Transverse colon (tissue), 4 donors: ENCODE measurements around the gene PLEKHG4B.

Source experiments
- POLR2A ChIP-seq: fragments of 450-650 bp; IDR thresholded peaks from one replicate; pipeline ENCODE4 v1.6.1; 2016; ENCODE audit warnings: antibody characterized with exemption, mild to moderate bottlenecking, moderate library complexity
- POLR2AphosphoS5 ChIP-seq, 3 donors: sonication (generic); formaldehyde crosslinking; IDR thresholded peaks; one replicate each; pipeline ENCODE4 v1.6.1; 2016; ENCODE audit warnings: antibody characterized with exemption in 3 of 3
- TF ChIP-seq, protein P1 (sequence below), 5 experiments: fragments of 200-600 bp in 3 of 5; fragments of 450-650 bp in 2 of 5; sonication (generic) in 3 of 5; IDR thresholded peaks; 1 replicate in 2 of 5; 2 replicates in 3 of 5; pipeline ENCODE4 v1.5.1; 2016 to 2017; ENCODE audit warnings: antibody characterized with exemption in 5 of 5, inconsistent platforms in 3 of 5, mild to moderate bottlenecking in 2 of 5, moderate library complexity in 1 of 5

DNA sequence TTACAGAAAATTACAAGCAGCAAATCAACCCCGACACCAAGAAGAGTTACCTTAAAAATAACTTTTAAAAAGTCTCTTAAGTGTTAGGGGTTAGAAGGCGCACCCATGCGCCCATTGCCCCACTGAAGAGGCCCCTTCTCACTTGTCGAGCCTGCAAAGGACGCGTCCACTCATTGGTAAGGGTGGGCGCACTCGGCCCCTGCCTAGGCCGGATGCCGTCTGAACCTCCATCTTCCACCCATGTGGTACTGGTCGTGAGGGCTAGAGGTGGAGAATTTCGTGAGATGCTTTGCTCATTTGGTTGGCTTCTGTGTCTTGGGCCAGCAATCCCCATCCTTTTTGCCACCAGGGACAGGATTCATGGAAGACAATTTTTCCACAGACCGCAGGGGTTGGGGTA lies 71.9 kb downstream of the PLEKHG4B start:
- TF ChIP-seq, protein P1, sequence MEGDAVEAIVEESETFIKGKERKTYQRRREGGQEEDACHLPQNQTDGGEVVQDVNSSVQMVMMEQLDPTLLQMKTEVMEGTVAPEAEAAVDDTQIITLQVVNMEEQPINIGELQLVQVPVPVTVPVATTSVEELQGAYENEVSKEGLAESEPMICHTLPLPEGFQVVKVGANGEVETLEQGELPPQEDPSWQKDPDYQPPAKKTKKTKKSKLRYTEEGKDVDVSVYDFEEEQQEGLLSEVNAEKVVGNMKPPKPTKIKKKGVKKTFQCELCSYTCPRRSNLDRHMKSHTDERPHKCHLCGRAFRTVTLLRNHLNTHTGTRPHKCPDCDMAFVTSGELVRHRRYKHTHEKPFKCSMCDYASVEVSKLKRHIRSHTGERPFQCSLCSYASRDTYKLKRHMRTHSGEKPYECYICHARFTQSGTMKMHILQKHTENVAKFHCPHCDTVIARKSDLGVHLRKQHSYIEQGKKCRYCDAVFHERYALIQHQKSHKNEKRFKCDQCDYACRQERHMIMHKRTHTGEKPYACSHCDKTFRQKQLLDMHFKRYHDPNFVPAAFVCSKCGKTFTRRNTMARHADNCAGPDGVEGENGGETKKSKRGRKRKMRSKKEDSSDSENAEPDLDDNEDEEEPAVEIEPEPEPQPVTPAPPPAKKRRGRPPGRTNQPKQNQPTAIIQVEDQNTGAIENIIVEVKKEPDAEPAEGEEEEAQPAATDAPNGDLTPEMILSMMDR (IDR thresholded peaks at IDR 0.05): no peak
- TF ChIP-seq POLR2AphosphoS5 (IDR thresholded peaks at IDR 0.05) (no peak), POLR2A (no peak)
